ENCODE data around the gene DIPK1C.

DNA sequence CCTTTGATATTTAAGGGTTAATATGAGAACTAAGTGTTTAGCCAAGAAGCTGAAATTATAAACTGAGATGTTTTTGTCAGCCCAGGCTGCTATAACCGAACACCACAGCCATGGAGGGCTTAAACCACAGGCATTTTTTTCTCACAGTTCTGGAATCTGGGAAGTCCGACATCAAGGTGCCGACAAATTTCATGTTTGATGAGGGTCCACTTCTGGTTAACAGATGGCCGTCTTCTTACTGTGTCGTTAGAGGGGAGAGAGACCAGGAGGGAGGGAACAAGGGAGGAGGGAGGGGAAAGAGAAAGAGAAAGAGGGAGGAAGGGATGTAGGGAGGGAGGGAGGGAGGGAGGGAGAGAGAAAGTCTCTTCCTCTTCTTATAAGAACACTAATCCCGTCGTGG is 32.6 kb upstream of the DIPK1C start:
- TF ChIP-seq, protein P1, sequence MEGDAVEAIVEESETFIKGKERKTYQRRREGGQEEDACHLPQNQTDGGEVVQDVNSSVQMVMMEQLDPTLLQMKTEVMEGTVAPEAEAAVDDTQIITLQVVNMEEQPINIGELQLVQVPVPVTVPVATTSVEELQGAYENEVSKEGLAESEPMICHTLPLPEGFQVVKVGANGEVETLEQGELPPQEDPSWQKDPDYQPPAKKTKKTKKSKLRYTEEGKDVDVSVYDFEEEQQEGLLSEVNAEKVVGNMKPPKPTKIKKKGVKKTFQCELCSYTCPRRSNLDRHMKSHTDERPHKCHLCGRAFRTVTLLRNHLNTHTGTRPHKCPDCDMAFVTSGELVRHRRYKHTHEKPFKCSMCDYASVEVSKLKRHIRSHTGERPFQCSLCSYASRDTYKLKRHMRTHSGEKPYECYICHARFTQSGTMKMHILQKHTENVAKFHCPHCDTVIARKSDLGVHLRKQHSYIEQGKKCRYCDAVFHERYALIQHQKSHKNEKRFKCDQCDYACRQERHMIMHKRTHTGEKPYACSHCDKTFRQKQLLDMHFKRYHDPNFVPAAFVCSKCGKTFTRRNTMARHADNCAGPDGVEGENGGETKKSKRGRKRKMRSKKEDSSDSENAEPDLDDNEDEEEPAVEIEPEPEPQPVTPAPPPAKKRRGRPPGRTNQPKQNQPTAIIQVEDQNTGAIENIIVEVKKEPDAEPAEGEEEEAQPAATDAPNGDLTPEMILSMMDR (IDR thresholded peaks at IDR 0.05): no peak
- TF ChIP-seq EZH2 (IDR thresholded peaks at IDR 0.05; ENCODE audit: borderline replicate concordance, insufficient read depth, low read depth, low read length, poor library complexity, severe bottlenecking): no peak

Data from B cell (primary cell).